ENCODE data around the gene CASTOR1. TPM values are rescaled to one million over a fixed set of nuclear protein-coding genes. Genes with fewer than 3 reads are reported as not detected.

The CASTOR1 gene
- total RNA-seq, 2 donors from 2014 or later: 19.2 to 19.5 TPM

GRCh38 chr22:30326706-30327362 is 37.5 kb upstream of the CASTOR1 start, which contains the start of gene TBC1D10A:
TSS of gene TBC1D10A (minus strand) at chr22:30326941. CDS start at chr22:30326881, 60 bp downstream.
- WGBS, 2 experiments (ENCODE audit: insufficient coverage in 1 of 2, insufficient read length in 1 of 2): 1 to 2% methylated on average over 23 to 64 of the region's 69 CpGs
- peaks cover 7% of the 10 kb centered on the region for H3K4me1 ChIP-seq (ENCODE audit: control insufficient read depth, insufficient read depth, low read length)
- no peak within 1 kb of the TSS for H3K27ac ChIP-seq (ENCODE audit: low read depth, low read length)
- Mint-ChIP-seq H3K4me3 (peak within 1 kb of the TSS; percentile 66), H3K4me1 (peaks cover 26% of the 10 kb centered on the region), H3K36me3 (ENCODE audit: low read depth) (peaks cover 14% of the 10 kb centered on the region), H3K27me3 (ENCODE audit: insufficient read depth) (no peaks in the 10 kb centered on the region), H3K9me3 (no peaks in the 10 kb centered on the region), H3K27ac (peak within 1 kb of the TSS; percentile 88)
- peak; percentile 98 for DNase-seq
- H3K27me3 ChIP-seq (ENCODE audit: control insufficient read depth, insufficient read depth, low read length, poor library complexity, severe bottlenecking): no peaks in the 10 kb centered on the region
- peak within 1 kb of the TSS; percentile 66 for H3K9ac ChIP-seq (ENCODE audit: extremely low read depth, low read length, poor library complexity, severe bottlenecking)
- H3K4me3 ChIP-seq (ENCODE audit: low read length): peak within 1 kb of the TSS; percentile 81
- TF ChIP-seq CTCF (conservative IDR thresholded peaks at IDR 0.05): no peak
- no peaks in the 10 kb centered on the region for H3K9me3 ChIP-seq (ENCODE audit: control insufficient read depth, low read length)
- H3K36me3 ChIP-seq (ENCODE audit: control insufficient read depth, insufficient read depth, low read length): peaks cover 10% of the 10 kb centered on the region

- H3K36me3 Mint-ChIP-seq (ENCODE audit: low read depth): peaks cover 11% of the 10 kb centered on the region
- DNase-seq: peak; percentile 66
- no peak for TF ChIP-seq CTCF (conservative IDR thresholded peaks at IDR 0.05)
- 2 to 7% methylated on average over 6 to 29 of the region's 34 CpGs for WGBS, 2 experiments (ENCODE audit: insufficient coverage in 1 of 2, insufficient read length in 1 of 2)
- H3K4me3 Mint-ChIP-seq: peak overlapping the region; percentile 66
- Histone ChIP-seq H3K36me3 (ENCODE audit: control insufficient read depth, insufficient read depth, low read length) (peaks cover 5% of the 10 kb centered on the region), H3K9ac (ENCODE audit: extremely low read depth, low read length, poor library complexity, severe bottlenecking) (peak overlapping the region; percentile 66), H3K27me3 (ENCODE audit: control insufficient read depth, insufficient read depth, low read length, poor library complexity, severe bottlenecking) (no peaks in the 10 kb centered on the region), H3K4me1 (ENCODE audit: control insufficient read depth, insufficient read depth, low read length) (peaks cover 7% of the 10 kb centered on the region), H3K27ac (ENCODE audit: low read depth, low read length) (no peak overlapping the region), H3K4me3 (ENCODE audit: low read length) (peak overlapping the region; percentile 81), H3K9me3 (ENCODE audit: control insufficient read depth, low read length) (no peaks in the 10 kb centered on the region)
- H3K27me3 Mint-ChIP-seq (ENCODE audit: insufficient read depth): no peaks in the 10 kb centered on the region
- peaks cover 26% of the 10 kb centered on the region for H3K4me1 Mint-ChIP-seq
- H3K9me3 Mint-ChIP-seq: no peaks in the 10 kb centered on the region
- no peak overlapping the region for H3K27ac Mint-ChIP-seq
Measured at GRCh38 chr22:30326255-30326705, 37.0 kb upstream of the CASTOR1 start.

- no peak for TF ChIP-seq CTCF (conservative IDR thresholded peaks at IDR 0.05)
- Histone ChIP-seq H3K4me3 (ENCODE audit: low read length) (peak overlapping the region; percentile 81), H3K9me3 (ENCODE audit: control insufficient read depth, low read length) (no peaks in the 10 kb centered on the region), H3K4me1 (ENCODE audit: control insufficient read depth, insufficient read depth, low read length) (peaks cover 7% of the 10 kb centered on the region), H3K27me3 (ENCODE audit: control insufficient read depth, insufficient read depth, low read length, poor library complexity, severe bottlenecking) (no peaks in the 10 kb centered on the region), H3K9ac (ENCODE audit: extremely low read depth, low read length, poor library complexity, severe bottlenecking) (peak overlapping the region; percentile 66), H3K36me3 (ENCODE audit: control insufficient read depth, insufficient read depth, low read length) (peaks cover under 1% of the 10 kb centered on the region), H3K27ac (ENCODE audit: low read depth, low read length) (no peak overlapping the region)
- Mint-ChIP-seq H3K4me1 (peaks cover 26% of the 10 kb centered on the region), H3K27me3 (ENCODE audit: insufficient read depth) (no peaks in the 10 kb centered on the region), H3K36me3 (ENCODE audit: low read depth) (peaks cover 9% of the 10 kb centered on the region), H3K27ac (no peak overlapping the region), H3K9me3 (no peaks in the 10 kb centered on the region), H3K4me3 (peak overlapping the region; percentile 66)
- DNase-seq: no peak
- 66 to 81% methylated on average over 6 to 14 of the region's 14 CpGs for WGBS, 2 experiments (ENCODE audit: insufficient coverage in 1 of 2, insufficient read length in 1 of 2)
Measured at GRCh38 chr22:30325724-30326254, 36.5 kb upstream of the CASTOR1 start.

Measured in endodermal cell (in vitro differentiated cells).